GM06990 (cell line): Measurements from ENCODE around the gene MCU.

Experiments
- DNase-seq: peaks from one replicate; pipeline ENCODE4 v3.0.0-alpha.2; 2011; ENCODE audit not compliant: insufficient read length; ENCODE audit errors: extremely low read depth
- H3K27me3 ChIP-seq: replicated peaks from 2 replicates; pipeline ENCODE4 v1.6.0; 2011; ENCODE audit warnings: low read length; ENCODE audit not compliant: control insufficient read depth, insufficient read depth
- H3K36me3 ChIP-seq: 2 replicates; pipeline ENCODE4 v1.5.1; 2011; ENCODE audit warnings: low read length; ENCODE audit not compliant: control insufficient read depth, insufficient read depth
- H3K4me3 ChIP-seq: replicated peaks from 2 replicates; pipeline ENCODE4 v1.5.1; 2011; ENCODE audit warnings: low read depth, mild to moderate bottlenecking, control low read depth, low read length
- CTCF ChIP-seq: IDR thresholded peaks from 2 replicates; pipeline ENCODE4 v1.5.1; 2011; ENCODE audit warnings: low read length, control low read depth, mild to moderate bottlenecking, inconsistent platforms; ENCODE audit not compliant: insufficient read depth, poor library complexity, severe bottlenecking

The MCU gene

GRCh38 chr10:72772031-72772430 is 80.1 kb downstream of the MCU start:
- TF ChIP-seq CTCF = no peak
- no peaks in the 10 kb centered on the region for H3K36me3 ChIP-seq
- DNase-seq = no peak
- H3K27me3 ChIP-seq = no peaks in the 10 kb centered on the region
- H3K4me3 ChIP-seq = no peak overlapping the region

- TF ChIP-seq CTCF = no peak
- H3K4me3 ChIP-seq = no peak overlapping the region
Observed at GRCh38 chr10:72779874-72780273, 87.9 kb downstream of the MCU start.

GRCh38 chr10:72782649-72783330 is 90.8 kb downstream of the MCU start:
- DNase-seq = no peak
- TF ChIP-seq CTCF = no peak
- Histone ChIP-seq H3K36me3 (no peaks in the 10 kb centered on the region), H3K27me3 (no peaks in the 10 kb centered on the region), H3K4me3 (no peak overlapping the region)

More at GRCh38 chr10:72779874-72780273, 87.9 kb downstream of the MCU start:
- Histone ChIP-seq H3K36me3 (no peaks in the 10 kb centered on the region), H3K27me3 (no peaks in the 10 kb centered on the region)
- DNase-seq = no peak

- no peak for DNase-seq
- Histone ChIP-seq H3K27me3 (no peaks in the 10 kb centered on the region), H3K36me3 (no peaks in the 10 kb centered on the region), H3K4me3 (no peak overlapping the region)
- no peak for TF ChIP-seq CTCF
Observed at GRCh38 chr10:72783410-72783833, 91.5 kb downstream of the MCU start.

GRCh38 chr10:72784551-72785351 is 92.8 kb downstream of the MCU start:
- H3K36me3 ChIP-seq = no peaks in the 10 kb centered on the region
- TF ChIP-seq CTCF = no peak
- H3K27me3 ChIP-seq = no peaks in the 10 kb centered on the region
- no peak for DNase-seq
- no peak overlapping the region for H3K4me3 ChIP-seq

- DNase-seq = no peak
- Histone ChIP-seq H3K27me3 (no peaks in the 10 kb centered on the region), H3K36me3 (no peaks in the 10 kb centered on the region), H3K4me3 (no peak overlapping the region)
- no peak for TF ChIP-seq CTCF
Observed at GRCh38 chr10:72785409-72785808, 93.5 kb downstream of the MCU start.
